NCI-H1105 treated with DMSO at 0.1 percent for 48 hours (cell line): Measurements from ENCODE around the gene SELENOH.
A peak's percentile ranks its signal among the peaks of the same experiment; 100 is the strongest.
"Not testable (repeated sequence)": the region's sequence is repeated elsewhere in the genome, so short reads cannot be mapped to it uniquely, and the experiment has no call there.

Source experiments
- DNase-seq: peaks from one replicate; lab custom pipeline; 2025; lab: John Stamatoyannopoulos, UW

The SELENOH gene

GRCh38 chr11:57741132-57742086 lies at the start of gene SELENOH:
SELENOH (plus strand) TSS chr11:57741491; CDS start chr11:57741596, 105 bp downstream.
- peak; percentile 98 for DNase-seq

- DNase-seq = no peak
These were observed 42.4 kb upstream of the SELENOH start for GRCh38 chr11:57698843-57699365.

DNA sequence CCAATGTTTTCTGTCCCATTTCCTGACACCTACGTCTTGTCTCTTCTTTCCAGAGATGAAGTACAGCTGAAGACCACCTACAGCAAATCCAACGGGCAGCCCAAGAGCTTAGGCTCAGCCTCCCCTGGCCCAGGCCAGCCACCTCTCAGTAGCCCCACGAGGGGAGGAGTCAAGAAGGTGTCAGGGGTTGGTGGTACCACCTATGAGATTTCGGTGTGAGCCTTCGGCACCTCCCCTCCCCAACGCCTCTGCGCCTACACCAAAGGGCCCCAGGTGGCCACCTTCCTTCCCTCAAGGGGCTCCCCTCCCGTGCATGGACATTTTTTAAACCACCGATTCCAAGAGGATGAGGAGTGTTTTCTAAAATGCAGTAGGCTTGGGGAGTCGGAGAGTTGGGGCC lies 41.5 kb upstream of the SELENOH start:
- DNase-seq = no peak

DNA sequence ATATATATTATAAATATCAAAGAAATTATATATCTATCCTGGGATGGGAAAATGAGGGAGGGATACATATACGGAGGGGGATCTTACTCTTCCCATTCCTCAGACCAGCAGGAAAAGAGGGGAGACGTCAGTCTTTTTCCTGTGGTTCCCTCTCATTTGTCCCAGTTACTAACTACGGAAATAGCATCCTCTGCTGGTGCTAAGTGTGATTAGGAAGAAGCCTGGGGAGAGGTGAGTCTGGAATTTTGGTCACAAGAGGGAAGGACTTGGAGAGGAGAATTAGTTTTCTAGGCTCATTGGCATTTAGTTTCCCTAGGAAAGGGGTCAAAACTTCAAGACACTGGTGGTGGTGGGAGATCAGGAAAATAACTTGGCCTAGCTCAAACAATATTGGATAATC lies 40.9 kb upstream of the SELENOH start:
- no peak for DNase-seq

DNA sequence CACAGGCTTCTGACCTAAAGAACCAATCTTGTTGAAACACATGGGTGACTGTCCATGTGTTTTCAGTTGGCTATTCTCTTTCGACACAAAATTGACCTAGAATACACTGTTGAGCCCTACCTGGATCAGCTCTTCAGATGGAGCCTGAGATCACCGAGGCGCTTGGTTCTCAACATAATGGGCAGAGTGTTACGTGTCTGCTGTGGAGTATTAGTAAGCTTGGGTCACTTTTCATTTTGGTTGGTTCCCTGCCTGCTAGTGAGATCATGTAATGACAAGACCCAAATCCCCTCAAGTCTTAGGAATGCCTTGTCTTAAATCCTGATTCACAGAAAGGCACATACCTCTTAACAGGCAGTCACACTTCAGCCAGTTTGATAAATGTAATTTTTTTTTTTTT lies 38.0 kb upstream of the SELENOH start:
- DNase-seq = no peak

DNA sequence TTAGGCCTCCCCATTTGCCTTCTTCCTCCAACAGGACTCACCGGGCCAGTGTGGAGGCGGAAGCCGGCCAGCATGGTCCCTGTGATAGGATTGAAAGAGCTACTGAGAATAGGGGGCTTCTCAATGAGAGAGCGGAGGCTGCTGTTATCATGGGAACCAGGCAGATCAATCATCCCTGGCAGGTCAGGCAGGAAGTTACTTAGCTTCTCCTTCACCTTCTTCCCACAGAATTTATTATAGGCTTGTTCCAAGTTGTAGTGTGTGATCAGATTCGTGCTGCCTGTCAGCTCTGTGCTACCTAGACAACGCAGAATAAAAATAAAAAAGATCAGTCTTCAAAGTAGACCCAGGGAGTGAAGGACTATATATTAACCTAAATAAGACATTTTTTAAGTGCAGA lies 36.4 kb upstream of the SELENOH start:
- DNase-seq = no peak

GRCh38 chr11:57705432-57705831 lies 35.9 kb upstream of the SELENOH start:
- not testable (repeated sequence) for DNase-seq

DNA sequence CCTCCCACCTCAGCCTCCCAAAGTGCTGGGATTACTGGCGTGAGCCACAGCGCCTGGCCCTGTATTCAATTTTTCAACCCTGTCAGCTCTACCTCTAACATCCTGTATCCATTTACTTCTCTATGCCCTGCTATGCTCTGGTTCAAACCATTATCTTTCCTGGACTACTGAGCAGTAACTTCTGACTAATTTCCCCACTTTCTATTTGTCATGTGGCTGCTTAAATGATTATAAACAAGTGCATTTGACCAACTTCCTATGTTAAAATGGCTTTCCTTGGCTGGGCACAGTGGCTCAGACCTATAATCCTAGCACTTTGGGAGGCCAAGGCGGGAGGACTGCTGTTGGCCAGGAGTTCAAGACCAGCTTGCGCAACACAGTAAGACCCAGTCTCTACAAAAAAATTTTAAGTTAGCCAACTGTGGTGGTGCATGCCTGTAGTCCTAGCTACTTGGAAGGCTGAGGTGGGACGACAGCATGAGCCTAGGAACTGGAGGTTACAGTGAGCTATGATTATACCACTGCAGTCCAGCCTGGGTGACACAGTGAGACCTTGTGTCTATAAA lies 31.4 kb upstream of the SELENOH start:
- no peak for DNase-seq

GRCh38 chr11:57711414-57712255 lies 29.7 kb upstream of the SELENOH start, which contains the start of gene MED19:
MED19 (minus strand) TSS chr11:57712215; CDS start chr11:57712179, 36 bp downstream.
- DNase-seq = peak; percentile 96

GRCh38 chr11:57712256-57713150 lies 28.8 kb upstream of the SELENOH start, which contains the start of gene TMX2:
TMX2 (plus strand) TSS chr11:57712593; CDS start chr11:57712619, 26 bp downstream.
- peak; percentile 100 for DNase-seq

DNA sequence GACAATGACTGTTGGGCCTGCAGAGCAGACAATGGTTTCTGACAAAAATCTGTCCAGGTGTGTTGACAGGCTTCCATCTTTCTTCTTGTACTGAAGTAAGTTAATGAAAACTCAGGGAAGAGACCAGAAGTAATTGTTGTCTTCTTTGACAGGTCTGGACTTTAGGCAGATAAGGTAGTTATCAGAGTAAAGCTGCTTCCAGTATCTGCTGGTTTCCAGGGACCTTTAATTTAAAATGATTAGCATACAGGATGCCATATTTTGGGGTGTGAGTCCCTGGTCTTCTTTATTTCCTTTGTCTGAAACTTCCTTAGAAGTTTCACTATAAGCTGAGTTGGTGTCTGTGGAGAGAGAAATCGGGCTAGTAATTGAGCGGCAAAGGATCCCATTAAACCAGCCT lies 27.5 kb upstream of the SELENOH start:
- no peak for DNase-seq

- not testable (repeated sequence) for DNase-seq
These were observed 24.6 kb upstream of the SELENOH start for GRCh38 chr11:57716726-57717125.

GRCh38 chr11:57727185-57727584 lies 14.1 kb upstream of the SELENOH start:
- no peak for DNase-seq

DNA sequence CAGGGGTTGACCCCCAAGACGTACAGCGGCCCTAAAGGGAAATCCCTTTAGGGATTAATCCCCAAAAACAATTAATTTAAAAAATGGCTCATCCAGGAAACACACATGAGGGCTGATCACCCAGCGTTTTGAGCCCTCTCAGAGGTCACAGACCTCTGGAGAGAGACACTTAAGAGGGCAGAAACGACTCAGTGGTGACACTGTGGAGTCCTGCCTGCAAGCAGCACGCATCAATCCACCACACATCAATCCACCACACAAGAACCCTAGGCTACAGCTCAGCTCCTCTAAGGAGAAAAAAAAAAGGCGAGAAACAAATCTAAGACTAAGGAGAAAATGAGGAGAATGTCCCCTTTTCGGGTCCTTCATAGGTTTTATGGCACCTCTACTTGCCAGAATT lies 12.5 kb upstream of the SELENOH start:
- no peak for DNase-seq

DNA sequence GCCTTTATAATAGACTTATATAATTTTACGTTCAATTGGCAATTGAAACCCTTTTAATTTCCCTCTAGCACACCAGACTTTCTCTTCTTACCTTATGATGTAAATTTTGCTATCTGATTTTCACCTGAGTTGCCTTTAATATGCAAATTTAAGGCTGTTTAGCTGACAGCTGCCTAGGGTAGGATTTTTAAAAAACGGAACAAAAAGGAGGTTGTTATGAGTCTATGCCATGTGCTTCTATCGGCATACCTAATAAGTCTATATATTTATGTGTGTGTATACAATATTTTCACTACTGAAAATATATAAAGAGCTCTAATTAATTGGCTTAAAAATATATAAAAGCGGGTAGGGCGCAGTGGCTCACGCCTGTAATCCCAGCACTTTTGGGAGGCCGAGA lies 11.8 kb upstream of the SELENOH start:
- no peak for DNase-seq

DNA sequence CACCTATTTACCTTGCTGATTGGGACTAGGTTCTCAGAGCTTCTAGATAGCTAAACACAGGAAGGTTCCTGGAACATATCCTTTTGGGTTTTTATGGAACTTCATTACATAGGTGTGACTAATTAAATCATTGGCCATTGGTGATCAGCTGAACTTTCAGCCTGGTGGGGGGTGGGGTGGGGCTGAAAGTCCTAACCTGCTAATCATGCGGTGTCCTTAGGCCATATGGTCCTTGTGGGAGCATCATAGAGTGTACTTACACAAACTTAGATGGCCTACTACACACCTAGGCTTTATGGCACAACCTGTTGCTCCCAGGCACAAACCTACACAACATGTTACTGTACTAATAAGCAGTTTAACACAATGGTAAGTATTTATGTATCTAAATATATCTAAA lies 8.6 kb upstream of the SELENOH start:
- no peak for DNase-seq

GRCh38 chr11:57735619-57736298 lies 5.5 kb upstream of the SELENOH start:
- DNase-seq = no peak

GRCh38 chr11:57742087-57742452 lies 779 bp downstream of the SELENOH start:
- no peak for DNase-seq

DNA sequence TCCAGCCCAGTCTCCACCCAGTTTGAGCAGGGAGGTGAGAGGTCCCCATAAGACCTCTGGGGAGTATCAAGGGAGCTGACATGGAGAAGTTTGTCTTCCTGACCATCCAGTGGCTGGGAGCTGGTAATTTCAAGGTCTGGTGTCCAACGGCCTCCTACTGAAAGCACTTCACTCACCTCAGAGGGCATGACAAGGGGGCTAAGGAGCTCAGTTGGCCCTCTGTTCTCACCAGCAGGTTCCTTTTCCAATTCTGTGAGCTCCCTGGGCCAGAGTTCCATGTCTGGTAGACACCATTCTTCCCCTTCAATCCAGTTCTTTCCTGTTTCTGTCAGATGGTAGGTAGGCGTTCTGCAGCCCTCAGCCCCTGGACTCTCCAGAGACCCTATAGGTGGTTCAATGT lies 3.1 kb downstream of the SELENOH start:
- no peak for DNase-seq

GRCh38 chr11:57745206-57745605 lies 3.9 kb downstream of the SELENOH start:
- no peak for DNase-seq
